Prostate gland (tissue), 2 donors: Measurements from ENCODE around the gene KANSL1.

ENCODE experiments used
- POLR2A ChIP-seq: fragments of 450-650 bp; IDR thresholded peaks from one replicate; pipeline ENCODE4 v1.6.1; 2016; ENCODE audit warnings: antibody characterized with exemption, mild to moderate bottlenecking
- TF ChIP-seq, protein P1 (sequence below), 4 experiments: fragments of 200-600 bp in 2 of 4; fragments of 450-650 bp in 2 of 4; sonication (generic) in 2 of 4; IDR thresholded peaks; 1 replicate in 3 of 4; 2 replicates in 1 of 4; pipeline ENCODE4 v1.5.1; 2016 to 2019; ENCODE audit warnings: antibody characterized with exemption in 4 of 4, mild to moderate bottlenecking in 2 of 4, moderate library complexity in 2 of 4

DNA sequence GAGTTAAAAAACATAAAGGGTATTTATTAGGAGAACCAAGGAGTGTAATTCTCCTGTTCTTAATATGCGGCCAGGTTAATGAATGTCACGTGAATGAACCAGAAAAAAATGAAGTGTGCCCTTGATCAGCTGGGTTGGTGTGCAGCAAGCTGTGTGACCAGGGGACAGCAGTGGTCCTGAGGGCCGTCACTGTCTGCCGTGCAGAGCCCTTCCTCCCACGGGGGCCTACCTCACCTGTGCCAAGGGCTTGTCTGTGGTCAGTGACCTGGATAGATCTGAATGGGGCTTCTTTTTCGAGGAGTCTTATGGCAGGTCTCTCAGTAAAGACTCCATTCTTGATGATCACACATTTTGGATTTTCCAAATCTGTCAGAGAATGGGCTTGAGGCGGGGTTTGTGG lies 211.9 kb downstream of the KANSL1 start:
- no peak for TF ChIP-seq POLR2A
- TF ChIP-seq, protein P1, sequence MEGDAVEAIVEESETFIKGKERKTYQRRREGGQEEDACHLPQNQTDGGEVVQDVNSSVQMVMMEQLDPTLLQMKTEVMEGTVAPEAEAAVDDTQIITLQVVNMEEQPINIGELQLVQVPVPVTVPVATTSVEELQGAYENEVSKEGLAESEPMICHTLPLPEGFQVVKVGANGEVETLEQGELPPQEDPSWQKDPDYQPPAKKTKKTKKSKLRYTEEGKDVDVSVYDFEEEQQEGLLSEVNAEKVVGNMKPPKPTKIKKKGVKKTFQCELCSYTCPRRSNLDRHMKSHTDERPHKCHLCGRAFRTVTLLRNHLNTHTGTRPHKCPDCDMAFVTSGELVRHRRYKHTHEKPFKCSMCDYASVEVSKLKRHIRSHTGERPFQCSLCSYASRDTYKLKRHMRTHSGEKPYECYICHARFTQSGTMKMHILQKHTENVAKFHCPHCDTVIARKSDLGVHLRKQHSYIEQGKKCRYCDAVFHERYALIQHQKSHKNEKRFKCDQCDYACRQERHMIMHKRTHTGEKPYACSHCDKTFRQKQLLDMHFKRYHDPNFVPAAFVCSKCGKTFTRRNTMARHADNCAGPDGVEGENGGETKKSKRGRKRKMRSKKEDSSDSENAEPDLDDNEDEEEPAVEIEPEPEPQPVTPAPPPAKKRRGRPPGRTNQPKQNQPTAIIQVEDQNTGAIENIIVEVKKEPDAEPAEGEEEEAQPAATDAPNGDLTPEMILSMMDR (IDR thresholded peaks at IDR 0.05) = no peak
